Activated CD8-positive, alpha-beta memory T cell treated with anti-CD3 and anti-CD28 coated beads for 1 hour (primary cell): Measurements from ENCODE around the gene CD79A.
"Not testable (repeated sequence)": the region's sequence is repeated elsewhere in the genome, so short reads cannot be mapped to it uniquely, and the experiment has no call there.

ENCODE experiments used
- DNase-seq, 2 donors: peaks; one replicate each; pipeline ENCODE4 v3.0.0-alpha.2; 2020; ENCODE audit warnings: low read depth in 1 of 2; ENCODE audit errors: extremely low read depth in 1 of 2

Gene CD79A

DNA sequence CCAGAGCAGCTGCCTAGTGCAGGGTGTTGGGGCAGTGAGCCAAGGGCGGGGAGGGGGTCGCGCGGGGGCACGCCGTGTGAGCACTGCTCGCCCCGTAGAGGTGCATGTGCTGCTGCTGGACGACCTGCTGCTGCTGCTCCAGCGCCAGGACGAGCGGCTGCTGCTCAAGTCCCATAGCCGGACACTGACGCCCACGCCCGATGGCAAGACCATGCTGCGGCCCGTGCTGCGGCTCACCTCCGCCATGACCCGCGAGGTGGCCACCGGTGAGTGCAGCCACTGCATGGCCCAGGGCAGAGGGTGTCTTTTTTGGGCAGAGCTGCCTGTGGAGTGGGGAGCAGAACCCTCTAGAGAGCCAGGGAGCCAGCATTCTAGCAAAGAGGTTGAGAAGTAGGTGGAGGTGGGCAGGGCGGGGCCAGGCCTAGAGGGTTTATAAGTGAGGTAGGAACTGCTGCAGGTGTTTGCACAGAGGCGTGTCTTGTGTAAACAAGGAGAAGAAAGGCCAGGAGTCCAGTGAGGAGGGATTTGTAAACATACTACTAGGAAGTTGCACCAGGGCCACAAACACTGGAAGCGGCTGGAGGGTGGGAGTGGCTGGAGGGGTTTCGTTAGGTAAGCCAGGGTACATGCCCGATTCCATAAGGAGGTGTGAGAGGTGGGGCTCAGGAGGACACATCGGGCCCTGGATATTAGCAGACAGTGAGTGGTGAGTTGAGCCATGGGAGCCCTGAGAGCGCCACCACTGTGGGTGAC lies 27.2 kb downstream of the CD79A start:
- DNase-seq = no peak

DNA sequence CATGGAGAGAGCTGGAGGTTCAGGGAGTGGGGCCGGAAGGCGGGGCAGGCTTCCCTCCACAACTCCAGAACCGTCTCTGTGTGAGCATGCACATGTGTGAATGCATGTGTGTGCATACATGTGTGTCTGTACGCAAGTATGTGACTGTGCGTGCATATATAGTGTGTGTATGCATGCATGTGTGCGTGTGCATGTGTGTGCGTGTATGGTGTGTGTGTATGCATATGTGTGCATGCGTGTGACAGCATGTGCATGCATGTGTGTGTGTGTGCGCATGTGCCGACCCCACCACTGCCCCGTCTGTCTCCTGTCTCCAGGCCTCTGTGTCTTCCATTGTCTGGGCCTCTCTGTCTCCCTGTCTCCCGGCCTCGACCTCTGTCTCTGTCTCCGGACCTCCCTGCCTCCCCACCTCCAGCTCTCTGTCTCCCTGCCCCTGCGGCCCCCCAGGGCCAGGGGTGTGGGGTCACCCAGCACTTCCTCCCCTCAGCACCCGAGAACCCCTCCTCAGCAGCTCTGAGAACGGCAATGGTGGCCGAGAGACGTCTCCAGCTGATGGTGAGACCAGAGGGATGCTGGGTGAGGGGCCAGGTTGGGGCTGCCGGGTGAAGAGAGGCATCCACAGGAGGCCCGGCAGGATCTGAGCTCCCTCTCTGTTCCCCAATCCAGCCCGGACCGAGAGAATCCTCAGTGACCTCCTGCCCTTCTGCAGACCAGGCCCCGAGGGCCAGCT lies 28.4 kb downstream of the CD79A start:
- no peak for DNase-seq

DNA sequence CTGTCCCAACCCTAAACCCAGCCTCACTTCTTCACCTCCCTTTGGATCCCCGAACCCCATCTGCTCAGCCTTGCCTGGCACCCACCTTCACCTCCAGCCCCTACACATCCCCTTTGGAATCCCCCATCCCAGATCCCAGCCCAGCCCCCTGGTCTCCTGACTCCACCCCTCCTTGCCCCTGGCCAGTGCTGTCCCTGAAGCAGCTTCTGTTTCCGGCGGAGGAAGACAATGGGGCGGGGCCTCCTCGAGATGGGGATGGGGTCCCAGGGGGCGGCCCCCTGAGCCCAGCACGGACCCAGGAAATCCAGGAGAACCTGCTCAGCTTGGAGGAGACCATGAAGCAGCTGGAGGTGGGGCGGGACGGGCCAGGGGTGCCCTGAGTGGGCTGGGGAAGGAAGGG lies 29.2 kb downstream of the CD79A start:
- DNase-seq = no peak

DNA sequence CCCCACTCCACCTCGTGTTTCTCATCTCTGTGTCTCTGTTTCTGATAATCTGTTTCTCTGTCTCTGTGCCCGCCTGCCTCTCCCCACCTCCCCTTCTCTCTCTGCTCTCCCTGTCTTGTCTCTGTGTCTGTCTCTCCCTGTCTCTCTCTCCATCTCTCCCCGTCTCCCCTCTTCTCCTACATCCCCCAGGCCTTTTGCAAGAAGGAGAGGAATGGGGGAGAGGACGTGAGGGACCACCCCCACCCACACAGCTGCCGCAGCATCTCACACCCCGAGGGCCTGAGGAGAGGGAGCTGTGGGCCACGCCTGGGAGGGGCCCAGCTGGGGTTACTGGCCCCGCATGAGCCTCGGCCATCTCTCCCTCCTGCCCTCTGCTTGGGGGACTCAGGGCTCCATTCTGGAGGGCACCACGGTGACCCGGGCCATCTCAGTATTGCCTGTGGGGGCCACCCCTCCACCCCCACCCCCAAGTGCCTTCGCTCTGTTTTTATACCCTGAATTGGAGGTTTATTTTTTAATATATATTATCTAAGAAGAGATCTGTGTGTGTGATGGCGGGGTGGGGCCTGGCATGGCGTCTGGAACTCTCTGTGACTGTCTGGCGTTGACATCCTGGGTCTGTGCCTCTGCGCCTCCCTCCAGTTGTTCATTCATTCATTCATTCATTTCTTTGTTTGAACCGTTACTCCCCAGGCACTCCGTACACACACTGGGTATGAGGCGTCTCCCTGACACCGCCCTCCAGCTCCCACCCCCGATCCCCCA lies 30.0 kb downstream of the CD79A start:
- DNase-seq = no peak

DNA sequence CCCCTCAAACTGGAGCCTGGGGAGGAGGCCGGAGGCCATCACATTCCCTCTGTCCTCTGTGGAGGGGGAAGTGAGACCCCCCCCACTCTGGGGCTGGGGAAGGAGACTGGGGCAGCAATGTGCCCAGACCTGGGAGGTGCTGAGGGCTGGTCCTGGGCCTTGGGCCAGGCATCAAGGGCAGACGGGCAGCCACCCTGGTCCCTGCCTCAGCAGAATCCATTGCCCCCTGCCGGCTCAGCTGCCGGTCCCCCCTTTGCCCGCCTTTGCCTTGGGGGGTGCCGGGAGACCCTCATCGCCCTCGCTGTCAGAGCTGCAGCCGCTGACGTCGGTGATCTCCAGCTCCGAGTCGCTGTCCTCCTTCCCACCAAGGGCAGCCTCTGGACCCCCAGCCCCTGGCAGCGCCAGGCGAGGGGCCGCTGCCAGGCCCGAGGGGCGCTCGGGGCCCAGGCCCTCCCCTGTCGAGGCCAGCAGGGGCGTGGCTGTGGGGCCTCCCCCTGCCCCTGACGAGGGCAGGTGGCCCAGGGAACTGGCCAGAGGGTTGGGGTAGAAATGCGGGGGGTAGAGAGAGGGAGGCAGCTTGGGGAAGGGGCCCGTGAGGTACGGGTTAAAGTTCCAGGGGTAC lies 31.0 kb downstream of the CD79A start:
- DNase-seq = no peak

DNA sequence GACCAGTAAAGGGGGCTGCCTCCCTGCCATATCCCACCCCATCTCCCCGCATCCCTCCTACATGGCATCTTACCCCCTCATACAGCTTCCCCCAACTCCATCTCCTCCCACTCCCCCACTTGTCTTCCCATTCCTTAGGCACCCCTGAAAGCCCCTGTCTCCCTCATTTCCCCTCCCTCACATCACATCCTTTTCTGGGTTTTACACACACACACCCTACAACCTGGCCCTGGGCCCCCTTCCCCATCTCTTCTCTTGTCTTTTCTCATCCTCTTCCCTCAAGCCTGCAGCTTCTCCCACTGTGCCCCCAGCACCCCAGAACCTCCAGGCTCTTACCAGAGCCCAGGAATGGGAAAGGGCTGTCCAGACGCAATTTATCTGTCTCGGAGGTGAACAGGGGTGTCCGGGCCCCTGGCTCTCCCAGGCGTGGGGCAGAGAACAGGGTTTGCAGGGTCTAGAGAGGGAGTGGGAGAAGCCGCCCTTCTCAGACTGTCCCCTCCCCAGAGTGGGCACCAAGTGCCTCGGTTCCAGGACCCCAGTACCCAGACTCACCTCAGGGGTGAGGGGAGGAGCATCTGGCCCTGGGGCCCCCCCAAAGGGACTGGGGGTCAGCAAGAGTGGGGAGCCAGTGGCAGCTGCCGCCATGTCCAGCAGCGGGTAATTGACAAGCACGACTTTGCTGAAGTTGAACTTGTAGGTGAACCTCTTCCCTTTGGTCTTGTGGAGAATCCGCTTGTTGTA lies 31.8 kb downstream of the CD79A start:
- DNase-seq = no peak

DNA sequence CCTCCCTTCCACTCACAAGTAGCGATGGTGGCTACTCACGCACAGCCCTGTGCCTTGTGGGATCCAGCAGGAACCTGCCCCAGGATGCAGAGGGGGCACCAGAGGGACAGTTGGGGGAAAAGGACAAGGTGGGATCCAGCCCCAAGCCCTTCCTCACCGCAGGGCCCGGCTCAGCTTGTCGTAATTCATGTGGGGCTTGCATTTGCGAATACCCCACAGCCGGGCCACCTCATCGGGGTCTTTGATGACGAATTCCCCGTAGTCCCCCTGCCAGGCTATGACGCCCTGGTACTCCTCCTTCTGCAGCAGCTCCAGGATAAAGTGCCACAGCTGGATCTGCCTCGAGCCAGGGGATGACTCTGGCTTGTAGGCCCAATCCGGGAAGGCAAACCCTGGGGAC lies 32.6 kb downstream of the CD79A start:
- DNase-seq = no peak

DNA sequence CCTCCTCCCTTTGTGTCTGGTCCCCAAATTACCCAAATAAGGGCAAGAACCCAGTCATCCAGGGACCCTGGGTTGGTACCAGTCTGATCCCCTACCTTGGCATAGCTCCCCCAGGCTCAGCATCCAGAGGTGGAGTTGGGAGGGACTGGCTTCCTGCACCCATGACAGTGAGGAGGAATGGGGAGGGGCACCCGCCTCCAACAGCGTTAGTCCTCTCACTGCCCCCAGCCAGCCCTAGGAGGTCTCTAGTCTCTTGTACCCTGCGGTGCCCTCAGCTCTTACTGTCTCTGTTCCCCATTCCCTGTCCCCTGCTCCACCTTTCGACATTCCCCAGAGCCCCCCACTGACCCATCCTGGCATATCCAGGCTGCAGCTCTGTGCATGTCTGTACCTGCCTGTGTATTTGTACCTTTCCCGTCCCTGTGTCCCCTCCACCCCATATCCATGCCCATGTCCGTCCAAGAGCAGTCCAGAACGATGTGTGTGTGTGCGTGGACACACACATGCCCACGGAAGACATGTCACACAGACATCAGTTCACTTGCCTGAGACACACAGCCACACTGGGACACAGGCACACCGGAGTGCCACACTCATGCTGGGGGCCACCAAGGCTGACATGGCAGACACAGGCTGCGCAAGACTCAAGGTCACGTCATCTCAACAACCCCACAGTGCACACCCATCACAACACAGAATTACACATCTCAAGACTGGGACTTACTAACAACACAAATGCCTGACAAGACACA lies 33.3 kb downstream of the CD79A start:
- DNase-seq = no peak

DNA sequence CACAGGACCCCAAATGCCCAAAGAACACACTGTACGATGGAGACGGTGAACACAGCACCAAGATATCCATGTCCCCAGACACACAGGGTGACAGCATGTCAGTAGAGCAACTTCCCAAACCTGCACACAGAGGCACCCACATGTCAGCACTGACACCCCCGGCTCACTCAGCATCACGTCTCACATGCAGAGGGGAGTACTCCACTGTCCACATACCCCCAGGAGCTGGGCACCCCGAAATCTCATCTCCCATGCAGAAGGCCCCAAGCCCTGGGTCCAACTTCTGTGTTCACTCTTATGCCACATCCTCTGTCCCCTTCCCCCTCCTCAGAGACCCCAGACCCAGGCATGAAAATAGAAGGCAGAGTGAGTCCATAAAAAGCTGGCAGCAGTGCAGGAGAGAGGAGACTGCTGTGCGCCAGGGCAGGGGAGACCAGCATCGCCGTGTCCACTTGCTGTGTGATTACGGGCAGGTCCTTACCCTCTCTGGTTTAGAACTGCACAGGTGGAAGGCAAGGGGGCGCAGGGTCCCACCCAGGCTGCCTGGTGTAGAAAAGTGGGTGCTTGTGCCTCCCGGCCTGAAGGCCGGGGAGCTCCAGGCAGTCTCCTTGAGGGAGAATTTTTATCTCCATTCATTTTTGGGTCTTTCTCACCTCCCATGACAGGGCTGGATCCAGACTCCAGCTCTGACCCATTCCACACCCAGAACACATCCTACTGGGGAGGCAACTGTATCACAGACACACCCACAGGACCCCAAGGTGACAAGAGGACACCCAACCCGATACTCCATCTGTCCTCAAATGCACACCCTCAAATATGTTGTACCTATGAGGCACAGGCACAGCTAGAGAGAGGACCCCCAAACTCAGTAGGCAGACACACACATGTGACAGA lies 34.2 kb downstream of the CD79A start:
- no peak for DNase-seq

DNA sequence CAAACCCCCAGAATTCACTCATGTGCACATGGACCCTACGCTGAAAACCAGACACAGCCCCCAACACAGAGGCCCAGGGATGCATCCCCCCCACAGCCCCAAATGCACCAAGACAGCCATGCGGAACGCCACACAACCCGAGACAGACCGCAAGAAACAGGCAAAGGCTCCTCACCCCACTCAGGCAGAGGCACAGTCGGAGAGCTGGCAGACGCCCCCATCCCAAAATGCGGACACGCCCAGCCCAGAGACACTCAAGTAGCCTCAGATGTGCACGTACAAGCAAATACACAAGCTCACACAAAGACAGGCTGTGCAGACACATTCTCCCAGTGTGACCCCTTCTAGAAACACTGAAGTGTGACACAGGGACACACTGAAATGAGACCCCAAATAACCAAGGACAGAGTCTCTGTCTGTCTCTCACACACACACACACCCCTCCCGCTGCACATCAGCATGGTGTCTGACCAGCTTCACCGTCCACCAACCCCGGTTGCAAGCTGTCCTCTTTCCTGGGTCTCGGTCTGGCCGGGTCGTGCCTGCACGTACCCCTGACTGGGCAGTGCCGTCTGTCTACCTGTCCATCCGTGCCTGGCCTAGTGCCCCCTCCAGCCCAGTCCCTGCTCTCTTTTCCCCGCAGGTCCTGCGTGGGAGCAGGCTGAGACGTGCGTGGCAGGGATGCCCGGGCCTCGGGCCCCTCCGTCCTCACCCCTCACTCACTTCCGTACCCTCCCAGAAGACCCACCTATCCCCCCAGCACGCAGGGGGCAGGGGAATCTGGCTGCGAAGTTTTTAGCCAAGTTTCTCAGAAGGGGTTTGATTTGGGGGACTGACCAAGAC lies 35.0 kb downstream of the CD79A start:
- no peak for DNase-seq

DNA sequence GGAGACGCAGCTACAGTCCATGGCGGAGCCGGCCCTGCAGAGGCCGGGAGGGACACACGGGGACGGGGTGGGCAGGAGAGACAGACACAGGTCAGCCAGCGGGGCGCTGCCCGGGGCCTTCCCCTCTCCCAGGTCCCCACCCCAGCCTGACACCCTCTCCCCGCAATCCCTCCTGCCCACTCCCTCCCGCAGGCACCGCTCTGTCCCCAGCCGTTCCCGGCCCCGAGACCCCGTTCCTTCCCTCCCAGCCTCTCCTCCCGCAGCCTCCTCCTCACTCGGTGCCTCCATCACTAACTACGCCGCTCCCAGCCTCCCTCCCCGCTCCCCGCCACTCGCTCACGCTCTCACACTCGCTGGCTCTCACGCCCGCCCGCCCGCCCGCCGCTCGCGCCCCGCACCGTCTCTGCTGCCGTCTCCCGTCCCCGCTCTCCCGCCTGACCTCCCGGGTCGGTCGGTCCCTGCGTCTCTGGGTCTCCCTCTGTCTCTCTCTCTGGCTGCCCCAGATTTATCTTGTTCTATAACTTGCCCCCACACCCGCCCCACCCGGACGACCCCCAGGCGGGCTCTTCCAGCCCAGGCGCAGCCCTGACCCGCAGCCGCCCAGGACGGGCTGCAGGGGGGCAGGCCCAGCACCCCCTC lies 35.9 kb downstream of the CD79A start:
- DNase-seq = no peak

DNA sequence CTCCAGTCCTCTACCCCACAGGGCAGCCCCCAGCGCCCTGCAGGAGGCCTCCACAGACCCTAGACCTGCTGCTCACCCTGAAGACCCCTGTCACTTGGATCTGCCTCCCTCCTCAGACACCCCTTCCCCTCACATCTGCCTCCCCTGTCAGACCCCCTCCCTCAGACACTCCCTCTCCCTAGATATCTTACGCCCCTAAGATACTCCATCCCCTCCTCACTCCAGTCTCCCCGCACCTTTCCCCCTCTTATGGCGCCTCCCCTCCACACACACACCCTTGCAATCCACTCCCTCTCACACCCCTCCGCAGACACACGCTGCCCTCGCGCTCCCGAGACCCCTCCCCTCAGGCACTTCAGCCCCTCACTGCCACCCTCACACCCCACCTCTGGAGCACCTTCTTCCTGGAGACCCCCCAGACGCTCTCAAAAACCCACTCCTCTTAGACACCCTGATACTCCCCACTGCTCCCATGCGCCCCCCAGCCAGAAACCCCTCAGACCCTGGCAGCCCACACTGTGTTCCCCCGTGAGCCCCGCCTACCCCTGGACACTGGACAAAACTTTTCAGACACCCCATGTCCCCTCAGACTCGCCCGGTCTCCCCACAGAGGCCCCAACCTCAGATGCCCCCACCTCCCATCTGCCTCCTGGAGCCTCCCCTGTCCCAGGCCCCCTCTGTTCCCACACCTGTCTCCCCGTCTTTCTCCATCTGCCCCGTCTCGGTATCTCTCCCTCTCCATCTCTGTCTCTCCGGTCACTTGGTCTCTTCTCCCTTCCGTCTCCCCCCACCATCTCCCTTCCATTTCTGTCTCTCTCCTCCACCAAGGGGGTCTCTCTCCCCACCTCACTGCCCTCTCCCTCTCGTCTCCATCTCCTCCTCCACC lies 36.7 kb downstream of the CD79A start:
- DNase-seq = no peak

DNA sequence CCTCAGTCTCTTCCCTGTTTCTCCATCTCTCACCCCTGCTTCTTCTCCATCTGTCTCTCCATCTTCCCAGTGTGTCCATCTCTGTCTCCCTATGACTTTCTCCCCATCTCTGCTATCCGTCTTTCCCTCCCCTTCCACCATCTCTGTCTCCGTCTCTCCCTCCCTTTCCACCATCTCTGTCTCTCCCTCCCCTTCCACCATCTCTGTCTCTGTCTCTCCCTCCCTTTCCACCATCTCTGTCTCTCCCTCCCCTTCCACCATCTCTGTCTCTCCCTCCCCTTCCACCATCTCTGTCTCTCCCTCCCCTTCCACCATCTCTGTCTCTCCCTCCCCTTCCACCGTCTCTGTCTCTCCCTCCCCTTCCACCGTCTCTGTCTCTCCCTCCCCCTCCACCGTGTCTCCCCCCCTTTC lies 37.4 kb downstream of the CD79A start:
- DNase-seq = not testable (repeated sequence)

DNA sequence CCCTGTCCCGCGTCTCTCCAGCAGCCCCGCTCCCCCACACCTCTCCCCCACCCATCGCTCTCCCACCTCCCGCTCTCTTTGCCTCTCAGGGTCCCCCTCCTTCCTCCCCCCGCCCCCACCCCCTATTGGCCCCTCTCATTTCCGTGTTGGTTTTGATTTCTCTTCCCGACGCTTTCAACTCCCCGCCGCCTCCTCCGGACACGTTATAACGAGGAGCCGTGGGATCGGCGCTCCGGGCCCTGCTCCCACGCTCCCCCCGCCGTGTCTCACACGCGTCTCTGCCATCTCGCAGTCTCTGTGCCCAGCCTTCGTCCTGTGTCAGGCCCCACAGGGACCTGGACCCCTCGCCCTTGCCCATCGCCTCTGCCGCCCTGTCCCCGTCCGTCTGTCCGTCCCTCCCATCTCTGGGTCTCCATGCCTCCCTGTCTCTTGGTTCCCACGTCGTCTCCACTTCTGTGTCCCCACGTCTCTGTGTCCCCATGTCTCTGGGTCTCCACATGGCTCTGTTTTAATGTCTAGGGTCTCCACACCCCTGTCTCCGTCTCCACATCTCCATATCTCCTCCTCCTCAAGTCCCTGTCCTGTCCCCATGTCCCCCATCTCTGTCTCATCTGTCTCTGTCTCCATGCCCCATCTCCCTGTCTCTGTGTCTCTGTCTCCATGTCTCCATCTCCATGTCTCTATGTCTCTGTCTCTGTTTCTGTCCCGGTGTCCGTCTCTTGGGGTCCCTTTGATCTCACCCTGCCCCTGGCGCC lies 38.1 kb downstream of the CD79A start:
- DNase-seq = no peak

DNA sequence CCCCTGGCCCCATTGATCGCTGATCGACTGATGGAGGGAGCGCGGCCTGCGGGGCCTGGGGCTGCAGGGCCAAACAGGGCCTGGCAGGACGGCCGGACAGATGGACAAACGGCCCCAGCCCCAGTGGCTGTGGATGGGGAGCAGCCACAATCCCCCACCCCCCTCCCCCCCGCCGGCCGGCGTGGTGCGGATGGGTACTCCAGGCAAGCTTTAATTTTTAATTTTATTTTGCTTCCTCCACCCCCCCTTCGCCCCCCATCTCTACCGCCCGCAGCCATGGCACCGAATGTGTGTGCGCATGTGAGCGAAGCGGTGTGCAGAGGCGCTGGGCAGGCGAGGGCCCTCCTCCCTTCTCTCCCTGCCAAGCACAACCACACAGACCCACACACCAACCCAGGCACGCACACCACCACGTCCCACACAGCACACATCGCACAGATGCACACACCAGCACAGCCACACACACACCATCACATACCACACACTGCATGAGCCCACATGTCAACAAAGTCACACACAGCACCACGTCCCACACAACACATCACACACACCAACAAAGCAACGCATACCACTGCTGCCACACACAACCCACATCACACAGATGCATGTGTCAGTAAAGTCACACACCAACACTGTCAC lies 38.8 kb downstream of the CD79A start:
- no peak for DNase-seq
